Fibroblast of lung (primary cell): Measurements from ENCODE around the gene TNK1. TPM values are rescaled to one million over a fixed set of nuclear protein-coding genes. Genes with fewer than 3 reads are reported as not detected.

Source experiments
- DNase-seq, 2 donors: peaks; one replicate each; pipeline versions ENCODE4 v3.0.0 to v3.0.0-alpha.2; 2010; ENCODE audit warnings: low read depth in 2 of 2
- H2AFZ ChIP-seq: 2 replicates; pipeline ENCODE4 v1.5.1; 2012; ENCODE audit warnings: low read length, control low read depth, inconsistent platforms
- H3K27ac ChIP-seq: 2 replicates; pipeline ENCODE4 v1.5.1; 2011; ENCODE audit warnings: low read length, control low read depth; ENCODE audit not compliant: insufficient read depth
- H3K27me3 ChIP-seq: 2 replicates; pipeline ENCODE4 v1.5.1; 2011; ENCODE audit warnings: mild to moderate bottlenecking, low read length; ENCODE audit not compliant: control insufficient read depth, insufficient read depth
- H3K36me3 ChIP-seq: 2 replicates; pipeline ENCODE4 v1.5.1; 2011; ENCODE audit warnings: low read length; ENCODE audit not compliant: control insufficient read depth, insufficient read depth
- H3K4me1 ChIP-seq: 2 replicates; pipeline ENCODE4 v1.5.1; 2011; ENCODE audit warnings: low read length; ENCODE audit not compliant: control insufficient read depth, insufficient read depth; ENCODE audit errors: extremely low read depth
- H3K4me2 ChIP-seq: 2 replicates; pipeline ENCODE4 v1.5.1; 2011; ENCODE audit warnings: low read length, control low read depth; ENCODE audit not compliant: insufficient read depth; ENCODE audit errors: extremely low read depth
- H3K4me3 ChIP-seq, 4 experiments: fragments of 200-600 bp in 1 of 4; sonication (generic) in 1 of 4; replicated peaks in 1 of 4; 2 replicates each; pipeline ENCODE4 v1.5.1; 2011 to 2016; ENCODE audit warnings: low read length in 4 of 4, low read depth in 3 of 4, mild to moderate bottlenecking in 3 of 4, control low read depth in 2 of 4, inconsistent platforms in 1 of 4, mixed read lengths in 1 of 4; ENCODE audit not compliant: insufficient read depth in 1 of 4; ENCODE audit errors: control extremely low read depth in 1 of 4
- H3K79me2 ChIP-seq: 2 replicates; pipeline ENCODE4 v1.5.1; 2012; ENCODE audit warnings: mild to moderate bottlenecking, low read length, inconsistent platforms; ENCODE audit not compliant: control insufficient read depth, insufficient read depth
- H3K9ac ChIP-seq: 2 replicates; pipeline ENCODE4 v1.5.1; 2011; ENCODE audit warnings: mild to moderate bottlenecking, low read length, control low read depth; ENCODE audit not compliant: insufficient read depth
- H3K9me3 ChIP-seq: 2 replicates; pipeline ENCODE4 v1.5.1; 2012; ENCODE audit warnings: low read depth, low read length; ENCODE audit not compliant: control insufficient read depth, insufficient read depth
- H4K20me1 ChIP-seq: 2 replicates; pipeline ENCODE4 v1.5.1; 2011; ENCODE audit warnings: low read length; ENCODE audit not compliant: control insufficient read depth, insufficient read depth; ENCODE audit errors: extremely low read depth
- CTCF ChIP-seq, 2 donors: IDR thresholded peaks in 1 of 2; conservative IDR thresholded peaks in 1 of 2; 1 replicate in 1 of 2; 2 replicates in 1 of 2; pipeline ENCODE4 v1.5.1; 2011 to 2012; ENCODE audit warnings: low read length in 2 of 2, control low read depth in 1 of 2, inconsistent platforms in 1 of 2, low read depth in 1 of 2, mild to moderate bottlenecking in 1 of 2
- EZH2 ChIP-seq: IDR thresholded peaks from 2 replicates; pipeline ENCODE4 v1.5.1; 2012; ENCODE audit warnings: low read length, control low read depth, mild to moderate bottlenecking; ENCODE audit errors: missing control alignments
- polyA plus RNA-seq, 2 donors: library from polyadenylated mRNA; depleted of rRNA in 1 of 2; stranded (reverse) in 1 of 2; unstranded in 1 of 2; fragments of >200 nt; gene quantifications; 2 replicates each; pipeline ENCODE4 v1.2.1, GENCODE V29; 2011 to 2012; ENCODE audit warnings: missing spikeins in 1 of 2
- total RNA-seq: library from RNA; depleted of rRNA; stranded (reverse); fragments of >200 nt; gene quantifications from 2 replicates; pipeline ENCODE4 v1.2.1, GENCODE V29; 2014

The TNK1 gene
- total and polyA plus RNA-seq, 2 donors (not counting 1 experiment from before 2014, with no cell fraction given): 0.15 to 0.66 TPM

GRCh38 chr17:7346761-7347614, 33.9 kb upstream of the TNK1 start:
- Histone ChIP-seq H3K36me3 (no peaks in the 10 kb centered on the region), H2AFZ (no peak overlapping the region), H3K4me3 (no peak overlapping the region), H3K9me3 (no peaks in the 10 kb centered on the region), H3K27ac (no peak overlapping the region), H3K27me3 (peaks cover 5% of the 10 kb centered on the region), H3K4me1 (peaks cover 15% of the 10 kb centered on the region), H3K9ac (no peak overlapping the region), H3K4me2 (no peak overlapping the region), H4K20me1 (no peaks in the 10 kb centered on the region), H3K79me2 (peaks cover 5% of the 10 kb centered on the region)
- TF ChIP-seq EZH2 (no peak), CTCF (conservative IDR thresholded peaks at IDR 0.05 in 1 of 2, IDR thresholded peaks at IDR 0.05 in 1 of 2; ENCODE audit: low read depth in 1 of 2, low read length in 2 of 2) (no peak)
- no peak for DNase-seq

GRCh38 chr17:7347630-7348477, 33.0 kb upstream of the TNK1 start:
- peaks cover 5% of the 10 kb centered on the region for H3K27me3 ChIP-seq
- H3K4me2 ChIP-seq: no peak overlapping the region
- peaks cover 10% of the 10 kb centered on the region for H3K79me2 ChIP-seq
- no peaks in the 10 kb centered on the region for H3K9me3 ChIP-seq
- TF ChIP-seq EZH2 (no peak), CTCF (conservative IDR thresholded peaks at IDR 0.05 in 1 of 2, IDR thresholded peaks at IDR 0.05 in 1 of 2; ENCODE audit: low read depth in 1 of 2, low read length in 2 of 2) (no peak)
- no peak overlapping the region for H3K27ac ChIP-seq
- no peak overlapping the region for H3K4me3 ChIP-seq
- H4K20me1 ChIP-seq: no peaks in the 10 kb centered on the region
- no peak overlapping the region for H3K9ac ChIP-seq
- peaks cover 15% of the 10 kb centered on the region for H3K4me1 ChIP-seq
- no peak overlapping the region for H2AFZ ChIP-seq
- DNase-seq: no peak
- no peaks in the 10 kb centered on the region for H3K36me3 ChIP-seq
